SIG-M5 treated with dmso at 0.1 percent for 504 hours (cell line): ENCODE results near the gene VPS45.
"Not testable (repeated sequence)": the region's sequence is repeated elsewhere in the genome, so short reads cannot be mapped to it uniquely, and the experiment has no call there.

Experiments used
- DNase-seq: peaks from one replicate; lab custom pipeline; 2025; ENCODE audit not compliant: unreplicated experiment; lab: John Stamatoyannopoulos, UW

VPS45 gene

GRCh38 chr1:150127868-150128267, 60.3 kb downstream of the VPS45 start:
- no peak for DNase-seq

GRCh38 chr1:150132372-150132771, 64.8 kb downstream of the VPS45 start:
- no peak for DNase-seq

GRCh38 chr1:150134537-150134936, 67.0 kb downstream of the VPS45 start:
- no peak for DNase-seq

GRCh38 chr1:150135400-150135799, 67.8 kb downstream of the VPS45 start:
- DNase-seq: not testable (repeated sequence)

- DNase-seq: no peak
Measured at GRCh38 chr1:150138044-150138443, 70.5 kb downstream of the VPS45 start.

- DNase-seq: no peak
Measured at GRCh38 chr1:150141452-150141851, 73.9 kb downstream of the VPS45 start.

GRCh38 chr1:150142083-150142482, 74.5 kb downstream of the VPS45 start:
- DNase-seq: no peak

- no peak for DNase-seq
Measured at GRCh38 chr1:150144606-150145005, 77.0 kb downstream of the VPS45 start.

GRCh38 chr1:150146016-150146415, 78.4 kb downstream of the VPS45 start:
- not testable (repeated sequence) for DNase-seq

- no peak for DNase-seq
Measured at GRCh38 chr1:150146849-150147542, 79.4 kb downstream of the VPS45 start.

GRCh38 chr1:150148837-150149270, 81.3 kb downstream of the VPS45 start:
- no peak for DNase-seq

GRCh38 chr1:150149271-150150132, 81.9 kb downstream of the VPS45 start, which contains the start of gene PLEKHO1:
Gene PLEKHO1, plus strand, starts transcription at chr1:150149916. Its CDS starts 342 bp downstream, at chr1:150150258.
- DNase-seq: peak; percentile 63

GRCh38 chr1:150150133-150151021, 82.8 kb downstream of the VPS45 start:
- no peak for DNase-seq

- peak; percentile 27 for DNase-seq
Measured at GRCh38 chr1:150151291-150152181, 84.0 kb downstream of the VPS45 start.

GRCh38 chr1:150152182-150152536, 84.6 kb downstream of the VPS45 start:
- DNase-seq: no peak

- no peak for DNase-seq
Measured at GRCh38 chr1:150152772-150153456, 85.3 kb downstream of the VPS45 start.

GRCh38 chr1:150154143-150154542, 86.6 kb downstream of the VPS45 start:
- DNase-seq: no peak

GRCh38 chr1:150155413-150156071, 88.0 kb downstream of the VPS45 start:
- no peak for DNase-seq
